ENCODE data around the gene HSPG2.
"Not testable (repeated sequence)": the region's sequence is repeated elsewhere in the genome, so short reads cannot be mapped to it uniquely, and the experiment has no call there.

Gene HSPG2

GRCh38 chr1:21782349-21782867, 154.7 kb downstream of the HSPG2 start:
- peak; percentile 52 to 88 (median 87) for DNase-seq

- peak in 1 of 3 experiments; percentile 34 for DNase-seq
Observed at GRCh38 chr1:21781815-21782348, 155.2 kb downstream of the HSPG2 start.

GRCh38 chr1:21779613-21780521, 157.2 kb downstream of the HSPG2 start:
- no peak for DNase-seq

- DNase-seq, result no peak
Observed at GRCh38 chr1:21778405-21778727, 158.7 kb downstream of the HSPG2 start.

- DNase-seq, result not testable (repeated sequence)
Observed at GRCh38 chr1:21776925-21777324, 160.2 kb downstream of the HSPG2 start.

GRCh38 chr1:21775985-21776562, 161.0 kb downstream of the HSPG2 start:
- no peak for DNase-seq

GRCh38 chr1:21775550-21775914, 161.6 kb downstream of the HSPG2 start:
- DNase-seq, result no peak

- DNase-seq, result no peak
Observed at GRCh38 chr1:21774835-21775549, 162.1 kb downstream of the HSPG2 start.

- no peak for DNase-seq
Observed at GRCh38 chr1:21773585-21773984, 163.5 kb downstream of the HSPG2 start.

Data from NCI-H1417 (cell line).